K562 (cell line): ENCODE measurements around the gene PTH1R. TPM values are rescaled to one million over a fixed set of nuclear protein-coding genes. Genes with fewer than 3 reads are reported as not detected.

Experiments
- polyA plus RNA-seq, 8 experiments: library from polyadenylated mRNA; depleted of rRNA in 4 of 8; stranded (reverse) in 5 of 8; unstranded in 3 of 8; fragments of >200 nt; fragmentation: Nextera tagmentation in 2 of 8; fragmentation: Illumina TruSeq in 1 of 8; extraction: Ambion mirVana in 2 of 8; extraction: Trizol in 1 of 8; gene quantifications; 2 replicates each; pipeline versions ENCODE4 v1.2.1 to v1.2.3, GENCODE V29; 2011 to 2014; ENCODE audit warnings: inconsistent platforms in 1 of 8, missing spikeins in 1 of 8
- small RNA-seq: library from RNA; depleted of rRNA; stranded (forward); fragments of <200 nt; gene quantifications from one replicate; pipeline ENCODE3, GENCODE V24; 2014
- total RNA-seq, 7 experiments: library from RNA; depleted of rRNA in 6 of 7; stranded (reverse); fragments of >200 nt in 6 of 7; fragmentation: Illumina TruSeq in 2 of 7; extraction: Trizol in 2 of 7; gene quantifications; 2 replicates each; pipeline versions ENCODE4 v1.2.1 to v1.2.3, GENCODE V29; 2011 to 2021; ENCODE audit warnings: low replicate concordance in 1 of 7

PTH1R gene
- total and polyA plus RNA-seq, 9 of the 15 experiments (the other 6 are each of a cell fraction or from before 2014, with no cell fraction given), result not detected

Small RNAs within 50 kb of the gene (small RNA-seq; reads per million reads assigned to genes)
- gene AC109583.2, result not detected

Other genes with a start within 250 kb of the PTH1R start
- 0.05 TPM in 1 of 2 replicates, not detected in the other for gene ALS2CL, start 184.0 kb upstream of the PTH1R start, total RNA-seq (2014; rRNA removed)
- 0.04 TPM in 1 of 2 replicates, not detected in the other for gene ALS2CL, start 184.0 kb upstream of the PTH1R start, total RNA-seq (2014; rRNA removed; fragmentation: Illumina TruSeq; extraction: Trizol)
- gene ALS2CL, start 184.0 kb upstream of the PTH1R start, total RNA-seq (2015; rRNA removed; fragmentation: Illumina TruSeq; extraction: Trizol), result not detected in 2 replicates
- gene ALS2CL, start 184.0 kb upstream of the PTH1R start, total RNA-seq (2021), result 0.13 TPM in 2 replicates
- gene ALS2CL, start 184.0 kb upstream of the PTH1R start, polyA plus RNA-seq (2011; rRNA removed), result 0.03 and 0.18 TPM in 2 replicates
- gene ALS2CL, start 184.0 kb upstream of the PTH1R start, polyA plus RNA-seq (2014; fragmentation: Illumina TruSeq; extraction: Trizol), result 0.07 TPM in 1 of 2 replicates, not detected in the other
- gene ALS2CL, start 184.0 kb upstream of the PTH1R start, polyA plus RNA-seq (2014; fragmentation: Nextera tagmentation; extraction: Ambion mirVana), result not detected
- 0.05 and 0.09 TPM in 2 replicates for gene ALS2CL, start 184.0 kb upstream of the PTH1R start, polyA plus RNA-seq (2014; rRNA removed)
- not detected in 2 replicates for gene TMIE, start 176.3 kb upstream of the PTH1R start, total RNA-seq (2014; rRNA removed)
- not detected in 2 replicates for gene TMIE, start 176.3 kb upstream of the PTH1R start, total RNA-seq (2014; rRNA removed; fragmentation: Illumina TruSeq; extraction: Trizol)
- not detected in 2 replicates for gene TMIE, start 176.3 kb upstream of the PTH1R start, total RNA-seq (2015; rRNA removed; fragmentation: Illumina TruSeq; extraction: Trizol)
- not detected in 2 replicates for gene TMIE, start 176.3 kb upstream of the PTH1R start, total RNA-seq (2021)
- not detected in 2 replicates for gene TMIE, start 176.3 kb upstream of the PTH1R start, polyA plus RNA-seq (2011; rRNA removed)
- gene TMIE, start 176.3 kb upstream of the PTH1R start, polyA plus RNA-seq (2014; fragmentation: Illumina TruSeq; extraction: Trizol), result not detected in 2 replicates
- not detected for gene TMIE, start 176.3 kb upstream of the PTH1R start, polyA plus RNA-seq (2014; fragmentation: Nextera tagmentation; extraction: Ambion mirVana)
- not detected in 2 replicates for gene TMIE, start 176.3 kb upstream of the PTH1R start, polyA plus RNA-seq (2014; rRNA removed)
- not detected in 2 replicates for gene PRSS50, start 159.9 kb upstream of the PTH1R start, total RNA-seq (2014; rRNA removed)
- not detected in 2 replicates for gene PRSS50, start 159.9 kb upstream of the PTH1R start, total RNA-seq (2014; rRNA removed; fragmentation: Illumina TruSeq; extraction: Trizol)
- not detected in 2 replicates for gene PRSS50, start 159.9 kb upstream of the PTH1R start, total RNA-seq (2015; rRNA removed; fragmentation: Illumina TruSeq; extraction: Trizol)
- gene PRSS50, start 159.9 kb upstream of the PTH1R start, total RNA-seq (2021), result not detected in 2 replicates
- not detected in 2 replicates for gene PRSS50, start 159.9 kb upstream of the PTH1R start, polyA plus RNA-seq (2011; rRNA removed)
- gene PRSS50, start 159.9 kb upstream of the PTH1R start, polyA plus RNA-seq (2014; fragmentation: Illumina TruSeq; extraction: Trizol), result not detected in 2 replicates
- under 1 TPM in 1 of 2 experiments, not detected in 1; 0.01 TPM for gene PRSS50, start 159.9 kb upstream of the PTH1R start, polyA plus RNA-seq (2014; fragmentation: Nextera tagmentation; extraction: Ambion mirVana)
- not detected in 2 replicates for gene PRSS50, start 159.9 kb upstream of the PTH1R start, polyA plus RNA-seq (2014; rRNA removed)
- gene MYL3, start 14.3 kb upstream of the PTH1R start, total RNA-seq (2014; rRNA removed), result 0.14 TPM in 1 of 2 replicates, not detected in the other
- gene MYL3, start 14.3 kb upstream of the PTH1R start, total RNA-seq (2014; rRNA removed; fragmentation: Illumina TruSeq; extraction: Trizol), result not detected in 2 replicates
- not detected in 2 replicates for gene MYL3, start 14.3 kb upstream of the PTH1R start, total RNA-seq (2015; rRNA removed; fragmentation: Illumina TruSeq; extraction: Trizol)
- gene MYL3, start 14.3 kb upstream of the PTH1R start, total RNA-seq (2021), result not detected in 2 replicates
- not detected in 2 replicates for gene MYL3, start 14.3 kb upstream of the PTH1R start, polyA plus RNA-seq (2011; rRNA removed)
- gene MYL3, start 14.3 kb upstream of the PTH1R start, polyA plus RNA-seq (2014; fragmentation: Illumina TruSeq; extraction: Trizol), result not detected in 2 replicates
- gene MYL3, start 14.3 kb upstream of the PTH1R start, polyA plus RNA-seq (2014; fragmentation: Nextera tagmentation; extraction: Ambion mirVana), result under 1 TPM in 1 of 2 experiments, not detected in 1; 0.45 TPM
- not detected in 2 replicates for gene MYL3, start 14.3 kb upstream of the PTH1R start, polyA plus RNA-seq (2014; rRNA removed)
- 99.0 and 101 TPM in 2 replicates for gene CCDC12, start 99.0 kb downstream of the PTH1R start, total RNA-seq (2014; rRNA removed)
- 44.4 and 63.0 TPM in 2 replicates for gene CCDC12, start 99.0 kb downstream of the PTH1R start, total RNA-seq (2014; rRNA removed; fragmentation: Illumina TruSeq; extraction: Trizol)
- 104 and 115 TPM in 2 replicates for gene CCDC12, start 99.0 kb downstream of the PTH1R start, total RNA-seq (2015; rRNA removed; fragmentation: Illumina TruSeq; extraction: Trizol)
- gene CCDC12, start 99.0 kb downstream of the PTH1R start, total RNA-seq (2021), result 75.2 and 86.9 TPM in 2 replicates
- gene CCDC12, start 99.0 kb downstream of the PTH1R start, polyA plus RNA-seq (2011; rRNA removed), result 47.8 and 54.0 TPM in 2 replicates
- 105 and 127 TPM in 2 replicates for gene CCDC12, start 99.0 kb downstream of the PTH1R start, polyA plus RNA-seq (2014; fragmentation: Illumina TruSeq; extraction: Trizol)
- 10 to 100 TPM in 1 of 2 experiments, 1 to 10 TPM in 1; 8.9 to 20.9 TPM for gene CCDC12, start 99.0 kb downstream of the PTH1R start, polyA plus RNA-seq (2014; fragmentation: Nextera tagmentation; extraction: Ambion mirVana)
- 100 and 201 TPM in 2 replicates for gene CCDC12, start 99.0 kb downstream of the PTH1R start, polyA plus RNA-seq (2014; rRNA removed)
- gene NBEAL2, start 101.9 kb downstream of the PTH1R start, total RNA-seq (2014; rRNA removed), result 41.3 and 45.2 TPM in 2 replicates
- gene NBEAL2, start 101.9 kb downstream of the PTH1R start, total RNA-seq (2014; rRNA removed; fragmentation: Illumina TruSeq; extraction: Trizol), result 12.3 and 16.0 TPM in 2 replicates
- gene NBEAL2, start 101.9 kb downstream of the PTH1R start, total RNA-seq (2015; rRNA removed; fragmentation: Illumina TruSeq; extraction: Trizol), result 23.7 and 23.9 TPM in 2 replicates
- 89.3 and 114 TPM in 2 replicates for gene NBEAL2, start 101.9 kb downstream of the PTH1R start, total RNA-seq (2021)
- 29.6 and 50.4 TPM in 2 replicates for gene NBEAL2, start 101.9 kb downstream of the PTH1R start, polyA plus RNA-seq (2011; rRNA removed)
- gene NBEAL2, start 101.9 kb downstream of the PTH1R start, polyA plus RNA-seq (2014; fragmentation: Illumina TruSeq; extraction: Trizol), result 46.4 and 62.1 TPM in 2 replicates
- gene NBEAL2, start 101.9 kb downstream of the PTH1R start, polyA plus RNA-seq (2014; fragmentation: Nextera tagmentation; extraction: Ambion mirVana), result under 1 TPM; 0.06 to 0.24 TPM
- gene NBEAL2, start 101.9 kb downstream of the PTH1R start, polyA plus RNA-seq (2014; rRNA removed), result 67.5 and 85.5 TPM in 2 replicates